ENCODE results near the gene FRYL.

Gene FRYL

GRCh38 chr4:48504352-48504751, 275.7 kb downstream of the FRYL start:
- no peak overlapping the region for H3K9ac ChIP-seq
- peaks cover 65% of the 10 kb centered on the region for H3K36me3 ChIP-seq
- H3K27ac ChIP-seq: no peak overlapping the region
- no peaks in the 10 kb centered on the region for H3K4me1 ChIP-seq
- H3K4me3 ChIP-seq: no peak overlapping the region
- no peaks in the 10 kb centered on the region for H3K9me3 ChIP-seq
- no peak overlapping the region for H3K4me2 ChIP-seq
- H4K20me1 ChIP-seq: no peaks in the 10 kb centered on the region
- TF ChIP-seq Cebpa-rat (IDR thresholded peaks at IDR 0.05): no peak
- no peaks in the 10 kb centered on the region for H3K27me3 ChIP-seq

GRCh38 chr4:48504026-48504330, 276.1 kb downstream of the FRYL start:
- H3K4me1 ChIP-seq: no peaks in the 10 kb centered on the region
- H3K9me3 ChIP-seq: no peaks in the 10 kb centered on the region
- no peak overlapping the region for H3K9ac ChIP-seq
- no peak for TF ChIP-seq Cebpa-rat (IDR thresholded peaks at IDR 0.05)
- H4K20me1 ChIP-seq: no peaks in the 10 kb centered on the region
- H3K4me2 ChIP-seq: no peak overlapping the region
- H3K27me3 ChIP-seq: no peaks in the 10 kb centered on the region
- peaks cover 65% of the 10 kb centered on the region for H3K36me3 ChIP-seq
- H3K27ac ChIP-seq: no peak overlapping the region
- no peak overlapping the region for H3K4me3 ChIP-seq

GRCh38 chr4:48503233-48504025, 276.6 kb downstream of the FRYL start:
- H3K9ac ChIP-seq: no peak overlapping the region
- no peaks in the 10 kb centered on the region for H3K27me3 ChIP-seq
- no peak overlapping the region for H3K4me3 ChIP-seq
- no peaks in the 10 kb centered on the region for H4K20me1 ChIP-seq
- H3K4me2 ChIP-seq: no peak overlapping the region
- H3K4me1 ChIP-seq: no peaks in the 10 kb centered on the region
- no peak for TF ChIP-seq Cebpa-rat (IDR thresholded peaks at IDR 0.05)
- no peak overlapping the region for H3K27ac ChIP-seq
- H3K9me3 ChIP-seq: no peaks in the 10 kb centered on the region
- H3K36me3 ChIP-seq: peaks cover 64% of the 10 kb centered on the region

- TF ChIP-seq Cebpa-rat (IDR thresholded peaks at IDR 0.05): no peak
- no peak overlapping the region for H3K4me3 ChIP-seq
- H3K4me2 ChIP-seq: no peak overlapping the region
- no peaks in the 10 kb centered on the region for H3K4me1 ChIP-seq
- no peaks in the 10 kb centered on the region for H3K27me3 ChIP-seq
- peaks cover 50% of the 10 kb centered on the region for H3K36me3 ChIP-seq
- H4K20me1 ChIP-seq: no peaks in the 10 kb centered on the region
- no peak overlapping the region for H3K9ac ChIP-seq
- no peak overlapping the region for H3K27ac ChIP-seq
- H3K9me3 ChIP-seq: no peaks in the 10 kb centered on the region
Observed at GRCh38 chr4:48499551-48500066, 280.5 kb downstream of the FRYL start.

GRCh38 chr4:48498895-48499294, 281.2 kb downstream of the FRYL start:
- no peak for TF ChIP-seq Cebpa-rat (IDR thresholded peaks at IDR 0.05)
- Histone ChIP-seq H3K9me3 (no peaks in the 10 kb centered on the region), H3K4me3 (no peak overlapping the region), H3K9ac (no peak overlapping the region), H4K20me1 (no peaks in the 10 kb centered on the region), H3K27me3 (no peaks in the 10 kb centered on the region), H3K4me1 (no peaks in the 10 kb centered on the region), H3K36me3 (peaks cover 50% of the 10 kb centered on the region), H3K27ac (no peak overlapping the region), H3K4me2 (no peak overlapping the region)

GRCh38 chr4:48495941-48496340, 284.1 kb downstream of the FRYL start:
- Histone ChIP-seq H3K9me3 (peaks cover 12% of the 10 kb centered on the region), H3K4me1 (no peaks in the 10 kb centered on the region), H3K4me2 (no peak overlapping the region), H4K20me1 (no peaks in the 10 kb centered on the region), H3K27ac (no peak overlapping the region), H3K36me3 (peaks cover 37% of the 10 kb centered on the region), H3K9ac (no peak overlapping the region), H3K4me3 (no peak overlapping the region), H3K27me3 (peaks cover 11% of the 10 kb centered on the region)
- TF ChIP-seq Cebpa-rat (IDR thresholded peaks at IDR 0.05): no peak

- peaks cover 26% of the 10 kb centered on the region for H3K36me3 ChIP-seq
- no peak for TF ChIP-seq Cebpa-rat (IDR thresholded peaks at IDR 0.05)
- H3K9ac ChIP-seq: no peak overlapping the region
- peaks cover 34% of the 10 kb centered on the region for H3K27me3 ChIP-seq
- H4K20me1 ChIP-seq: no peaks in the 10 kb centered on the region
- H3K27ac ChIP-seq: no peak overlapping the region
- no peaks in the 10 kb centered on the region for H3K4me1 ChIP-seq
- H3K4me2 ChIP-seq: no peak overlapping the region
- H3K4me3 ChIP-seq: no peak overlapping the region
- peaks cover 28% of the 10 kb centered on the region for H3K9me3 ChIP-seq
Observed at GRCh38 chr4:48493452-48494100, 286.5 kb downstream of the FRYL start.

- H3K4me3 ChIP-seq: no peak overlapping the region
- H3K27ac ChIP-seq: no peak overlapping the region
- no peak for TF ChIP-seq Cebpa-rat (IDR thresholded peaks at IDR 0.05)
- H3K4me2 ChIP-seq: no peak overlapping the region
- peaks cover 19% of the 10 kb centered on the region for H3K36me3 ChIP-seq
- H3K4me1 ChIP-seq: no peaks in the 10 kb centered on the region
- H3K27me3 ChIP-seq: peaks cover 43% of the 10 kb centered on the region
- no peak overlapping the region for H3K9ac ChIP-seq
- peaks cover 28% of the 10 kb centered on the region for H3K9me3 ChIP-seq
- H4K20me1 ChIP-seq: no peaks in the 10 kb centered on the region
Observed at GRCh38 chr4:48491514-48492176, 288.4 kb downstream of the FRYL start.

- H3K4me1 ChIP-seq: no peaks in the 10 kb centered on the region
- TF ChIP-seq Cebpa-rat (IDR thresholded peaks at IDR 0.05): no peak
- H4K20me1 ChIP-seq: no peaks in the 10 kb centered on the region
- H3K27me3 ChIP-seq: peaks cover 43% of the 10 kb centered on the region
- peak overlapping the region; percentile 44 for H3K4me3 ChIP-seq
- H3K9me3 ChIP-seq: peaks cover 28% of the 10 kb centered on the region
- H3K9ac ChIP-seq: no peak overlapping the region
- H3K36me3 ChIP-seq: peaks cover 17% of the 10 kb centered on the region
- no peak overlapping the region for H3K4me2 ChIP-seq
- no peak overlapping the region for H3K27ac ChIP-seq
Observed at GRCh38 chr4:48490680-48491513, 289.2 kb downstream of the FRYL start.
